DOHH2 (cell line): ENCODE data around the gene AFG3L2.

ENCODE experiments used
- H3F3A ChIP-seq: fragments of 200-600 bp; sonication (generic), shearing (Covaris generic); 2 replicates; pipeline ENCODE4 v1.6.0; 2016; ENCODE audit warnings: antibody characterized with exemption, mild to moderate bottlenecking; ENCODE audit not compliant: control insufficient read depth, insufficient read depth
- H3K27ac ChIP-seq: fragments of 200-600 bp; sonication (generic); 2 replicates; pipeline ENCODE4 v1.5.1; 2014; ENCODE audit warnings: low read depth, mild to moderate bottlenecking, low read length, moderate library complexity
- H3K27me3 ChIP-seq: fragments of 200-600 bp; sonication (generic); 2 replicates; pipeline ENCODE4 v1.6.1; 2014; ENCODE audit warnings: mild to moderate bottlenecking, low read length, mixed read lengths; ENCODE audit not compliant: control insufficient read depth
- H3K36me3 ChIP-seq: fragments of 200-600 bp; sonication (generic); 2 replicates; pipeline ENCODE4 v1.6.1; 2014; ENCODE audit warnings: mild to moderate bottlenecking, low read length, moderate library complexity, mixed read lengths; ENCODE audit not compliant: control insufficient read depth
- H3K4me1 ChIP-seq: fragments of 200-600 bp; sonication (generic); 2 replicates; pipeline ENCODE4 v1.6.1; 2014; ENCODE audit warnings: mild to moderate bottlenecking, low read length, mixed read lengths; ENCODE audit not compliant: control insufficient read depth
- H3K4me2 ChIP-seq: fragments of 200-600 bp; sonication (generic); 2 replicates; pipeline ENCODE4 v1.6.0; 2014; ENCODE audit warnings: mild to moderate bottlenecking, low read length, moderate library complexity
- H3K4me3 ChIP-seq: fragments of 200-600 bp; sonication (generic); 2 replicates; pipeline ENCODE4 v1.5.1; 2014; ENCODE audit warnings: mild to moderate bottlenecking, low read length, mixed read lengths
- H3K79me2 ChIP-seq: fragments of 200-600 bp; sonication (generic); 2 replicates; pipeline ENCODE4 v1.6.1; 2014; ENCODE audit warnings: mild to moderate bottlenecking, low read length, mixed read lengths; ENCODE audit not compliant: control insufficient read depth
- H3K9me2 ChIP-seq: fragments of 200-600 bp; sonication (generic); replicated peaks from 2 replicates; pipeline ENCODE4 v1.6.1; 2014; ENCODE audit warnings: mild to moderate bottlenecking, low read length, mixed read lengths; ENCODE audit not compliant: control insufficient read depth
- H3K9me3 ChIP-seq: fragments of 200-600 bp; sonication (generic); 2 replicates; pipeline ENCODE4 v1.6.1; 2014; ENCODE audit warnings: antibody characterized with exemption, low read length, mixed read lengths; ENCODE audit not compliant: control insufficient read depth, insufficient read depth
- H4K20me1 ChIP-seq: fragments of 200-600 bp; sonication (generic); 2 replicates; pipeline ENCODE4 v1.6.0; 2014; ENCODE audit warnings: low read depth, mild to moderate bottlenecking, antibody characterized with exemption, low read length, moderate library complexity; ENCODE audit not compliant: control insufficient read depth, insufficient read depth
- EZH2phosphoT487 ChIP-seq: fragments of 200-600 bp; sonication (generic); IDR thresholded peaks from 2 replicates; pipeline ENCODE4 v1.6.1; 2017; ENCODE audit warnings: borderline replicate concordance, mild to moderate bottlenecking, antibody characterized with exemption, low read length, moderate library complexity, mixed read lengths
- TF ChIP-seq, protein P1 (sequence below): fragments of 200-600 bp; sonication (generic); IDR thresholded peaks from one replicate; pipeline ENCODE4 v1.5.1; 2014; ENCODE audit warnings: antibody characterized with exemption, mild to moderate bottlenecking, low read depth, low read length; ENCODE audit not compliant: poor library complexity, severe bottlenecking

The AFG3L2 gene

DNA sequence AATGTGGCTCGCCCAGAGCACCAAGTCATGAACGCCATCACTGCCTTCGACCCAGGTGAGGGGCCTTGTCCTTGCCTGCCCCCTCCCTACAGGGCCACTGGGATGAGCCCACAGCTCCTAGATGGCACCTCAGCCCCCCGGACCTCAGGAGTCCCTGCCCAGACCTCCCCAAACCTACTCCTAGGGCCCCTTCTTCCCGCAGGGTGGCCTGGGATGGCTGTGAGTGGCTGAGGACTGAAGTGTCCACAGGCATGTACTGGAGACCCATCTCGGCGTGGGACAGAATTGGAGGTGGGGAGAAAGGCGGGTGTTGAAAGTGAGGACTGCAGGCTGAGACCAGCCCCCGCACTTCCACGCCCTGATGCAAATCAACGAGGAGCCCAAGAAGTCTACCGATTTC lies 71.8 kb downstream of the AFG3L2 start:
- H3F3A ChIP-seq = no peaks in the 10 kb centered on the region
- H3K4me3 ChIP-seq = no peak overlapping the region
- H3K4me2 ChIP-seq = no peak overlapping the region
- peaks cover 3% of the 10 kb centered on the region; the same call in 1 of the 2 replicates for H3K27me3 ChIP-seq
- H3K27ac ChIP-seq = no peak overlapping the region
- no peak for TF ChIP-seq EZH2phosphoT487
- TF ChIP-seq, protein P1, sequence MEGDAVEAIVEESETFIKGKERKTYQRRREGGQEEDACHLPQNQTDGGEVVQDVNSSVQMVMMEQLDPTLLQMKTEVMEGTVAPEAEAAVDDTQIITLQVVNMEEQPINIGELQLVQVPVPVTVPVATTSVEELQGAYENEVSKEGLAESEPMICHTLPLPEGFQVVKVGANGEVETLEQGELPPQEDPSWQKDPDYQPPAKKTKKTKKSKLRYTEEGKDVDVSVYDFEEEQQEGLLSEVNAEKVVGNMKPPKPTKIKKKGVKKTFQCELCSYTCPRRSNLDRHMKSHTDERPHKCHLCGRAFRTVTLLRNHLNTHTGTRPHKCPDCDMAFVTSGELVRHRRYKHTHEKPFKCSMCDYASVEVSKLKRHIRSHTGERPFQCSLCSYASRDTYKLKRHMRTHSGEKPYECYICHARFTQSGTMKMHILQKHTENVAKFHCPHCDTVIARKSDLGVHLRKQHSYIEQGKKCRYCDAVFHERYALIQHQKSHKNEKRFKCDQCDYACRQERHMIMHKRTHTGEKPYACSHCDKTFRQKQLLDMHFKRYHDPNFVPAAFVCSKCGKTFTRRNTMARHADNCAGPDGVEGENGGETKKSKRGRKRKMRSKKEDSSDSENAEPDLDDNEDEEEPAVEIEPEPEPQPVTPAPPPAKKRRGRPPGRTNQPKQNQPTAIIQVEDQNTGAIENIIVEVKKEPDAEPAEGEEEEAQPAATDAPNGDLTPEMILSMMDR = no peak
- 0 out of 2 replicates have a peak, but pooled peaks cover 4% of the 10 kb centered on the region for H3K9me3 ChIP-seq
- no peaks in the 10 kb centered on the region for H3K9me2 ChIP-seq
- H3K36me3 ChIP-seq = no peaks in the 10 kb centered on the region
- H4K20me1 ChIP-seq = no peaks in the 10 kb centered on the region
- no peaks in the 10 kb centered on the region for H3K79me2 ChIP-seq
- no peaks in the 10 kb centered on the region for H3K4me1 ChIP-seq

DNA sequence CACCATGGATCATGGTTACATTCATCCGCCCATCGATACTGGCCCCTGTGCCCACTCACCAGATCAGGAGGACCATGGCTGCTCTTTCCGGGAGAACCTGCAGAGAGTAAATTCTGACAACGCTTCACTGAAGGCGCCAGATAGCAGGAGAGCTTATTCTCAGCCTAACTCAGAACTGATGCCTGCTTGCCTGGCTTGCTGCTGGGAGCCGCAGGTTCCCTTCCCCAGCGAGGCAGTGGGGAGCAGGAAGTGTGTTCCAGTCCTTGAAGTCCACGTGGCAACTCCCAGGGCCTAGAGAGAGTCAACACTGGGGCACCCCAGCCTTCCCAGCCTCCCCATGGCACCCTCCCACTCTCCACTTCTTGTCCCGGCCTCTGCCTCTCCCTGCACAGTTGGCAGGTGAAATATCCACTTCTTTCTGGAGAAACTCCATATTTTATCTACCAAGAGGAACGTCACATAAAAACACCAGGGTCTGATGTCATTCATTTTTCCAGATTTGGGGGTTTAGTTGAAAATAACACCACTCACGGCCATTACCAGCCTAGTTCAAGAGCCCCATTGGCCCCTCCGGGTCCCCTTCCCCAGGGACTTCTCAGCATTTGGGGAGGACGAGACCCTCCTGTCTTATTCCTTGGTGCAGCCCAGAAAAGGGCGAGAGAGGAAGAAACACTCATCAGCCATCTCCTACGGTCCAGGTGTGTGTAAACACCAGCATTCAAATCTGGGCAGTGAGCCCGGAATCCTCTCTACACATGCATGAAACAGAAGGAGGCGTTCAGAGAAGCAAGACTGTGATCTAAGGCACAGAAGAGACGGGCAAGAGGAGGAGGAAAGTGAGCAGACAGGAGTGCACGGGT lies 72.4 kb downstream of the AFG3L2 start:
- no peak for TF ChIP-seq EZH2phosphoT487
- TF ChIP-seq, protein P1 = no peak

DNA sequence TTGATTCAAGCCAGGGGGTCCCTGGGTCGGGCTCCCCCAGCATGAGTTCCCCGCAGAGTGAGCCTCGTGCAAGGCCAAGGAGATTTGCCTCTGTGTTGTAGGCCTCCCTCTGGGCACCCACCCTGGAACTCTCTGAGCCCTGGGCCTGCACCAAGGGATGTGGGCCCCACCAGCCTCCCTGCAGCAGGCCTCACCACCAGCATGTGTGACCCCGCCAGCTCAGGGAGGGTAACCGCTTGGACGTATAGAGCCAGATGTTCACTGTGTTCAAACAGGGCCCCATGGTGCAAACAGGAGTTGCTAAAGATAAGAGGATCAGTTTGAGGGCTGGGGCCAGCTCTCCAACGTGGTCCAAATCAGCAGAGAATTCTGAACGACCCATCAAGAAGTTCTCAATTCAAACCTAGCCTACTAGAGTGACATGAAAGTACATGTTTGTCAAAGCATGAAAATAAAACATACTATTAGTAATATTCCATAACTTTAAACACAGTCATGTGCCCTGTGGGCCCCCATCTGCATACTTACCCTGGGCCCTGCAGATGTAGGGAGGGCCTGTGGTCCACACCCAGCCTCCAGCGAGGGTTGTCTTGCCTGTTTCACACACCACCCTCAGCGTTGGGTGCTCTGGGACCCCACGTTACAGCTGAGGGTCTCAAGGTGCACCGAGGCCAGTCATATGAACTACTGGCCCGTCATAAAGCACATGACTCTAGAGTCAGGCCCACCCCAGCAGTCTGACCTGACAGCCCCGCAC lies 74.5 kb downstream of the AFG3L2 start:
- H3K9me2 ChIP-seq = no peaks in the 10 kb centered on the region
- H3K36me3 ChIP-seq = no peaks in the 10 kb centered on the region
- H3K27ac ChIP-seq = no peak overlapping the region
- TF ChIP-seq EZH2phosphoT487 = no peak
- TF ChIP-seq, protein P1 = no peak
- no peak overlapping the region for H3K4me2 ChIP-seq
- no peak overlapping the region for H3K4me3 ChIP-seq
- H4K20me1 ChIP-seq = no peaks in the 10 kb centered on the region
- no peaks in the 10 kb centered on the region for H3F3A ChIP-seq
- peaks cover 3% of the 10 kb centered on the region; the same call in 1 of the 2 replicates for H3K27me3 ChIP-seq
- H3K79me2 ChIP-seq = no peaks in the 10 kb centered on the region
- no peaks in the 10 kb centered on the region for H3K9me3 ChIP-seq
- no peaks in the 10 kb centered on the region for H3K4me1 ChIP-seq

More for the DNA sequence above, 72.4 kb downstream of the AFG3L2 start:
- no peaks in the 10 kb centered on the region for H3K36me3 ChIP-seq
- no peak overlapping the region for H3K4me2 ChIP-seq
- 0 out of 2 replicates have a peak, but pooled peaks cover 4% of the 10 kb centered on the region for H3K9me3 ChIP-seq
- H4K20me1 ChIP-seq = no peaks in the 10 kb centered on the region
- no peaks in the 10 kb centered on the region for H3F3A ChIP-seq
- no peak overlapping the region for H3K4me3 ChIP-seq
- H3K9me2 ChIP-seq = no peaks in the 10 kb centered on the region
- H3K79me2 ChIP-seq = no peaks in the 10 kb centered on the region
- H3K27me3 ChIP-seq = peaks cover 3% of the 10 kb centered on the region; the same call in 1 of the 2 replicates
- no peak overlapping the region for H3K27ac ChIP-seq
- H3K4me1 ChIP-seq = no peaks in the 10 kb centered on the region
